ENCODE data around the gene TMEFF2. TPM values are rescaled to one million over a fixed set of nuclear protein-coding genes. Genes with fewer than 3 reads are reported as not detected.

The TMEFF2 gene
- total and polyA plus RNA-seq, 10 of the 15 experiments (the other 5 are each of a cell fraction or from before 2014, with no cell fraction given): not detected

- RAD21 ChIA-PET (ENCODE audit: unreplicated experiment): no interaction called here
- no peak for FAIRE-seq
Observed at GRCh38 chr2:192090911-192091310, 103.8 kb downstream of the TMEFF2 start.

More at GRCh38 chr2:192090911-192091310, 103.8 kb downstream of the TMEFF2 start:
- intact Hi-C loops (cut with micrococcal nuclease; ENCODE audit: unreplicated experiment) (no loop called here), in situ Hi-C loops (cut with MboI) (no loop called here)
- Histone ChIP-seq H3K4me2 (ENCODE audit: control insufficient read depth, insufficient read depth) (no peak overlapping the region), H3K79me2 (ENCODE audit: control insufficient read depth, insufficient read depth, low read length) (no peaks in the 10 kb centered on the region), H3K4me3 (no peak overlapping the region), H3K27me3 (replicated peaks in 1 of 2; ENCODE audit: control insufficient read depth in 2 of 2, insufficient read depth in 2 of 2, low read length in 1 of 2) (no peaks in the 10 kb centered on the region), H3K9ac (ENCODE audit: control insufficient read depth, insufficient read depth, low read length) (no peak overlapping the region), H3K27ac (ENCODE audit: control insufficient read depth, insufficient read depth) (no peak overlapping the region), H2AFZ (ENCODE audit: control insufficient read depth, low read depth, low read length) (no peak overlapping the region), H3K4me1 (ENCODE audit: control insufficient read depth, insufficient read depth, low read length) (no peaks in the 10 kb centered on the region), H3K36me3 (ENCODE audit: control insufficient read depth in 2 of 2, insufficient read depth in 2 of 2, low read length in 1 of 2) (no peaks in the 10 kb centered on the region), H3K9me3 (replicated peaks; ENCODE audit: control insufficient read depth, insufficient read depth, low read length) (no peaks in the 10 kb centered on the region), H4K20me1 (ENCODE audit: control insufficient read depth, insufficient read depth) (no peaks in the 10 kb centered on the region)
- no TSS peak for BruUV-seq (replicated peaks)
- ATAC-seq (no peak), DNase-seq (ENCODE audit: low read depth, low spot score) (no peak)
- ChIA-PET POLR2A (no interaction called here), SMC1A (ENCODE audit: uncharacterized antibody, unreplicated experiment) (interaction anchor here (0.8 to 1.6 kb wide), 4 partner anchors 11 to 219 kb away, joined by 3 to 5 read pairs (median 4); no protein-coding TSS in a partner anchor), CTCF (interaction anchor here (1.3 to 1.4 kb wide), 2 partner anchors 11 kb away, joined by 3 read pairs; no protein-coding TSS in a partner anchor)
- TF ChIP-seq RB1 (IDR thresholded peaks at IDR 0.05; ENCODE audit: borderline replicate concordance): no peak
- no peak for TF ChIP-seq ZNF622 (IDR thresholded peaks at IDR 0.05)
- TF ChIP-seq NFXL1 (IDR thresholded peaks at IDR 0.05; ENCODE audit: borderline replicate concordance): no peak
- TF ChIP-seq TCF7 (IDR thresholded peaks at IDR 0.05; ENCODE audit: borderline replicate concordance): no peak
- TF ChIP-seq CREB1 (IDR thresholded peaks at IDR 0.05; ENCODE audit: low read depth): no peak
- TF ChIP-seq HDGF (IDR thresholded peaks at IDR 0.05): no peak
- no peak for TF ChIP-seq POLR2AphosphoS5 (IDR thresholded peaks at IDR 0.05; ENCODE audit: low read length)
- no peak for TF ChIP-seq MAX (IDR thresholded peaks at IDR 0.05; ENCODE audit: low read depth, low read length)
- TF ChIP-seq SKIL (IDR thresholded peaks at IDR 0.05; ENCODE audit: low read depth, poor library complexity, severe bottlenecking): no peak
- TF ChIP-seq STAT1 (conservative IDR thresholded peaks at IDR 0.05): no peak
- WGBS (ENCODE audit: insufficient coverage, insufficient replicate concordance, low lambda C conversion rate, missing lambda C conversion rate): 28% methylated on average over 7 of the region's 7 CpGs
